A549 (cell line): Measurements from ENCODE around the gene LPIN3. TPM values are rescaled to one million over a fixed set of nuclear protein-coding genes. Genes with fewer than 3 reads are reported as not detected.

Experiments used
- ATAC-seq, 2 experiments: fragments of 200-7000 bp in 1 of 2; fragments of >200 bp in 1 of 2; cut with Nextera tagmentation in 1 of 2; cut with Tn5 transposase in 1 of 2; 3 replicates each; pipeline versions ENCODE4 v1.8.0 to v1.9.1; 2018 to 2020; ENCODE audit warnings: mild to moderate bottlenecking in 1 of 2, moderate library complexity in 1 of 2
- CTCF ChIA-PET: fragments of 300-600 bp; sonication (Branson Sonifier 250); formaldehyde crosslinking; extraction: SDS; loops from one replicate; lab custom pipeline; 2021; ENCODE audit warnings: antibody characterized with exemption, inconsistent platforms; lab: Yijun Ruan, JAX
- POLR2A ChIA-PET: fragments of 350-600 bp; formaldehyde crosslinking; extraction: SDS; loops from one replicate; lab custom pipeline; 2021; ENCODE audit warnings: antibody characterized with exemption, inconsistent platforms; lab: Yijun Ruan, JAX
- DNase-seq, 2 experiments: peaks; one replicate each; pipeline versions ENCODE4 v3.0.0 to v3.0.0-alpha.2; 2011 to 2016; ENCODE audit warnings: low read depth in 1 of 2, low spot score in 1 of 2
- FAIRE-seq: peaks from 2 replicates; lab custom pipeline; 2011; peaks lifted over from hg19 to GRCh38; lab: Jason Lieb, UNC
- H3K27ac ChIP-seq, 2 experiments: fragments of >200 bp; sonication (Bioruptor Twin); formaldehyde crosslinking; 3 replicates each; pipeline ENCODE4 v1.5.1; 2016 to 2017
- H3K4me1 ChIP-seq: fragments of >200 bp; sonication (Bioruptor Twin); formaldehyde crosslinking; 3 replicates; pipeline ENCODE4 v1.6.1; 2016
- H3K4me2 ChIP-seq: fragments of >200 bp; sonication (Bioruptor Twin); formaldehyde crosslinking; 3 replicates; pipeline ENCODE4 v1.6.1; 2016
- H3K4me3 ChIP-seq: fragments of >200 bp; sonication (Bioruptor Twin); formaldehyde crosslinking; 3 replicates; pipeline ENCODE4 v1.5.1; 2016
- H3K9me3 ChIP-seq: fragments of >200 bp; sonication (Bioruptor Twin); formaldehyde crosslinking; 3 replicates; pipeline ENCODE4 v1.6.1; 2016
- BHLHE40 ChIP-seq: IDR thresholded peaks from 2 replicates; pipeline ENCODE4 v1.6.1; 2012; ENCODE audit warnings: low read depth, low read length, inconsistent platforms
- CEBPB ChIP-seq, 2 experiments: fragments of >200 bp in 1 of 2; sonication (Bioruptor Twin) in 1 of 2; formaldehyde crosslinking in 1 of 2; IDR thresholded peaks; 2 replicates each; pipeline ENCODE4 v1.6.1; 2012 to 2016
- E2F6 ChIP-seq: IDR thresholded peaks from 2 replicates; pipeline ENCODE4 v1.6.1; 2012; ENCODE audit warnings: low read depth, borderline replicate concordance
- FOSL2 ChIP-seq, 2 experiments: fragments of 450-650 bp in 1 of 2; fragments of >200 bp in 1 of 2; sonication (Bioruptor Twin) in 1 of 2; formaldehyde crosslinking; IDR thresholded peaks; 2 replicates each; pipeline versions ENCODE4 v1.5.0 to v1.6.1; 2016 to 2020; ENCODE audit warnings: mild to moderate bottlenecking in 1 of 2, moderate library complexity in 1 of 2
- HES2 ChIP-seq: fragments of >200 bp; sonication (Bioruptor Twin); formaldehyde crosslinking; IDR thresholded peaks from 2 replicates; pipeline ENCODE4 v1.6.1; 2016
- JUN ChIP-seq, 2 experiments: fragments of >200 bp; sonication (Bioruptor Twin); formaldehyde crosslinking; IDR thresholded peaks; 2 replicates in 1 of 2; 3 replicates in 1 of 2; pipeline ENCODE4 v1.6.1; 2016 to 2017
- JUNB ChIP-seq: fragments of >200 bp; sonication (Bioruptor Twin); formaldehyde crosslinking; IDR thresholded peaks from 2 replicates; pipeline ENCODE4 v1.6.1; 2016
- KDM1A ChIP-seq: fragments of 200-600 bp; sonication (generic); IDR thresholded peaks from 2 replicates; pipeline ENCODE4 v1.6.1; 2016; ENCODE audit warnings: low read depth, mild to moderate bottlenecking
- MAFK ChIP-seq: fragments of 450-650 bp; IDR thresholded peaks from 2 replicates; pipeline ENCODE4 v1.6.1; 2014; ENCODE audit not compliant: partially characterized antibody
- MAX ChIP-seq: IDR thresholded peaks from 2 replicates; pipeline ENCODE4 v1.6.1; 2012
- MYC ChIP-seq: IDR thresholded peaks from 2 replicates; pipeline ENCODE4 v1.6.1; 2012; ENCODE audit warnings: mild to moderate bottlenecking, inconsistent platforms, low read length, improper control_type of control experiment, borderline replicate concordance
- NPAS2 ChIP-seq: fragments of 250-450 bp; sonication (Bioruptor Pico); IDR thresholded peaks from 2 replicates; pipeline ENCODE4 v1.8.0; 2022; ENCODE audit warnings: mild to moderate bottlenecking, moderate library complexity, borderline replicate concordance
- NR3C1 ChIP-seq: fragments of >200 bp; sonication (Bioruptor Twin); formaldehyde crosslinking; IDR thresholded peaks from 3 replicates; pipeline ENCODE4 v1.6.1; 2017
- POLR2AphosphoS2 ChIP-seq: conservative IDR thresholded peaks from 2 replicates; pipeline ENCODE4 v1.6.1; 2012; ENCODE audit warnings: low read length, improper control_type of control experiment, inconsistent platforms
- RAD21 ChIP-seq, 2 experiments: fragments of >200 bp in 1 of 2; sonication (Bioruptor Twin) in 1 of 2; formaldehyde crosslinking in 1 of 2; IDR thresholded peaks in 1 of 2; conservative IDR thresholded peaks in 1 of 2; 2 replicates in 1 of 2; 3 replicates in 1 of 2; pipeline ENCODE4 v1.6.1; 2012 to 2018; ENCODE audit warnings: inconsistent platforms in 1 of 2
- REST ChIP-seq: fragments of 200-600 bp; sonication (generic); IDR thresholded peaks from 2 replicates; pipeline ENCODE4 v1.6.1; 2016; ENCODE audit warnings: antibody characterized with exemption, mild to moderate bottlenecking, moderate library complexity
- TP53 ChIP-seq: fragments of 250-450 bp; sonication (Bioruptor Pico); IDR thresholded peaks from 2 replicates; pipeline ENCODE4 v1.5.0; 2021; ENCODE audit warnings: mild to moderate bottlenecking, moderate library complexity
- USF2 ChIP-seq: fragments of 450-650 bp; IDR thresholded peaks from 2 replicates; pipeline ENCODE4 v1.6.1; 2014; ENCODE audit warnings: antibody characterized with exemption
- WGBS: methylation state at CpG from one replicate; pipeline ENCODE4 v1.1.6; 2017; ENCODE audit errors: missing lambda C conversion rate; 5-methylcytosine and 5-hydroxymethylcytosine counted together
- polyA plus RNA-seq, 4 experiments: library from polyadenylated mRNA; depleted of rRNA in 3 of 4; stranded (reverse); fragments of >200 nt; fragmentation: RNase III in 1 of 4; extraction: RNeasy Plus Mini Kit Qiagen cat#74134 plus additional on column Dnase treatment in 1 of 4; gene quantifications; 2 replicates in 3 of 4; 3 replicates in 1 of 4; pipeline ENCODE4 v1.2.3, GENCODE V29; 2011 to 2017

The LPIN3 gene
- polyA plus RNA-seq, 2 of the 4 experiments (the other 2 are of a cell fraction), result 6.3 to 14.4 TPM

- 88% methylated on average over 5 of the region's 5 CpGs for WGBS
- Histone ChIP-seq H3K4me2 (no peak overlapping the region), H3K9me3 (no peaks in the 10 kb centered on the region), H3K27ac (no peak overlapping the region), H3K4me3 (no peak overlapping the region), H3K4me1 (peaks cover 15% of the 10 kb centered on the region)
- TF ChIP-seq NPAS2 (CRISPR knock-in tag), result no peak
- TF ChIP-seq JUNB, result no peak
- TF ChIP-seq POLR2AphosphoS2, result no peak
- TF ChIP-seq NR3C1, result no peak
- no peak for TF ChIP-seq MAFK
- no peak for TF ChIP-seq MAX
- TF ChIP-seq TP53 (CRISPR knock-in tag), result no peak
- no peak for TF ChIP-seq HES2
- CTCF ChIA-PET, result interaction anchor here (0.7 to 4.1 kb wide), 3 partner anchors 13 to 178 kb away, joined by 4 to 21 read pairs (median 12); partner anchors contain the start of gene LPIN3
- no peak for DNase-seq
- ATAC-seq, result no peak
- FAIRE-seq, result no peak
- POLR2A ChIA-PET, result no interaction called here
Observed at GRCh38 chr20:41327178-41327577, 13.4 kb upstream of the LPIN3 start.

GRCh38 chr20:41329435-41330342, 10.9 kb upstream of the LPIN3 start:
- ChIA-PET POLR2A (interaction anchor here (1.3 kb wide), 1 partner anchor 11 kb away, joined by 5 read pairs; the partner anchor contains the start of gene LPIN3), CTCF (interaction anchor here (0.5 to 4.1 kb wide), 5 partner anchors 11 to 339 kb away, joined by 3 to 34 read pairs (median 4); partner anchors contain the start of gene LPIN3)
- Histone ChIP-seq H3K4me2 (peak overlapping the region; percentile 63), H3K27ac (peak overlapping the region; percentile 63 to 82), H3K4me3 (no peak overlapping the region), H3K4me1 (peaks cover 15% of the 10 kb centered on the region), H3K9me3 (no peaks in the 10 kb centered on the region)
- peak; percentile 44 to 65 for DNase-seq
- WGBS, result 26% methylated on average over 14 of the region's 14 CpGs
- ATAC-seq, result peak; percentile 93
- FAIRE-seq, result no peak
- TF ChIP-seq KDM1A (no peak), MYC (0 out of 2 replicates have a peak, but pooled peaks have one; percentile 29), REST (no peak), MAX (peak; percentile 94), USF2 (peak; percentile 56), BHLHE40 (no peak), NPAS2 (CRISPR knock-in tag) (no peak), FOSL2 (IDR thresholded peaks at IDR 0.05) (0 out of 2 replicates have a peak, but pooled peaks have one; percentile 15), FOSL2 (CRISPR knock-in tag; IDR thresholded peaks at IDR 0.05) (peak; percentile 60), RAD21 (conservative IDR thresholded peaks at IDR 0.05 in 1 of 2, IDR thresholded peaks at IDR 0.05 in 1 of 2) (no peak), E2F6 (peak; percentile 71), CEBPB (IDR thresholded peaks at IDR 0.05) (no peak), JUN (IDR thresholded peaks at IDR 0.05) (peak in 1 of 2 experiments; percentile 30; a peak in 1 of 5 replicates)
